ENCODE results near the gene BRAF.
"Not testable (repeated sequence)": the region's sequence is repeated elsewhere in the genome, so short reads cannot be mapped to it uniquely, and the experiment has no call there.

- not testable (repeated sequence) for TF ChIP-seq RBBP5 (IDR thresholded peaks at IDR 0.05; ENCODE audit: borderline replicate concordance, low read depth, low read length); HDAC2 (IDR thresholded peaks at IDR 0.05; ENCODE audit: borderline replicate concordance in 1 of 2, low read depth in 2 of 2, low read length in 2 of 2); CHD1 (IDR thresholded peaks at IDR 0.05; ENCODE audit: low read depth, low read length); USF2 (IDR thresholded peaks at IDR 0.05; ENCODE audit: low read length); RAD21 (IDR thresholded peaks at IDR 0.05 in 1 of 2, conservative IDR thresholded peaks at IDR 0.05 in 1 of 2; ENCODE audit: low read depth in 2 of 2, low read length in 2 of 2)
Observed at GRCh38 chr7:140763166-140763565, 161.6 kb downstream of the BRAF start.
